HG03457 (cell line): ENCODE measurements around the gene NIPBL.
"Not testable (repeated sequence)": the region's sequence is repeated elsewhere in the genome, so short reads cannot be mapped to it uniquely, and the experiment has no call there.

Experiments used
- ATAC-seq: cut with Tn5 transposase; IDR thresholded peaks from one replicate; pipeline ENCODE4 v1.9.1; 2021; ENCODE audit warnings: moderate number of reproducible peaks; ENCODE audit not compliant: unreplicated experiment

The NIPBL gene

GRCh38 chr5:36945687-36946086 is 69.1 kb downstream of the NIPBL start:
- ATAC-seq = no peak

GRCh38 chr5:36946101-36946500 is 69.5 kb downstream of the NIPBL start:
- ATAC-seq = no peak

- no peak for ATAC-seq
These were observed 71.5 kb downstream of the NIPBL start for GRCh38 chr5:36948041-36948440.

- no peak for ATAC-seq
These were observed 72.1 kb downstream of the NIPBL start for GRCh38 chr5:36948650-36949049.

GRCh38 chr5:36949593-36949992 is 73.0 kb downstream of the NIPBL start:
- no peak for ATAC-seq

- ATAC-seq = no peak
These were observed 74.3 kb downstream of the NIPBL start for GRCh38 chr5:36950586-36951457.

- ATAC-seq = no peak
These were observed 76.5 kb downstream of the NIPBL start for GRCh38 chr5:36953043-36953442.

GRCh38 chr5:36957953-36958537 is 81.5 kb downstream of the NIPBL start:
- no peak for ATAC-seq

- no peak for ATAC-seq
These were observed 82.0 kb downstream of the NIPBL start for GRCh38 chr5:36958612-36959011.

- ATAC-seq = no peak
These were observed 88.6 kb downstream of the NIPBL start for GRCh38 chr5:36965179-36965578.

GRCh38 chr5:36969700-36970395 is 93.3 kb downstream of the NIPBL start:
- no peak for ATAC-seq

- ATAC-seq = no peak
These were observed 101.6 kb downstream of the NIPBL start for GRCh38 chr5:36978196-36978595.

- no peak for ATAC-seq
These were observed 105.6 kb downstream of the NIPBL start for GRCh38 chr5:36982146-36982545.

GRCh38 chr5:36985387-36985786 is 108.8 kb downstream of the NIPBL start:
- no peak for ATAC-seq

GRCh38 chr5:36988396-36988795 is 111.8 kb downstream of the NIPBL start:
- ATAC-seq = no peak

- no peak for ATAC-seq
These were observed 122.0 kb downstream of the NIPBL start for GRCh38 chr5:36998578-36998977.

- ATAC-seq = no peak
These were observed 125.7 kb downstream of the NIPBL start for GRCh38 chr5:37002176-37002751.

GRCh38 chr5:37005252-37005651 is 128.7 kb downstream of the NIPBL start:
- ATAC-seq = no peak

GRCh38 chr5:37005946-37006540 is 129.5 kb downstream of the NIPBL start:
- no peak for ATAC-seq

- ATAC-seq = not testable (repeated sequence)
These were observed 136.6 kb downstream of the NIPBL start for GRCh38 chr5:37013181-37013580.

- no peak for ATAC-seq
These were observed 137.8 kb downstream of the NIPBL start for GRCh38 chr5:37014321-37014720.
